GM12873 (cell line): ENCODE results near the gene AGFG2.

Source experiments
- CTCF ChIP-seq: IDR thresholded peaks from 2 replicates; pipeline ENCODE4 v1.5.1; 2012; ENCODE audit warnings: low read depth, mild to moderate bottlenecking, moderate library complexity, low read length, control low read depth; ENCODE audit not compliant: insufficient read depth; ENCODE audit errors: missing control alignments

Gene AGFG2

GRCh38 chr7:100572281-100572948 lies 33.4 kb downstream of the AGFG2 start:
- no peak for TF ChIP-seq CTCF

GRCh38 chr7:100572949-100573675 lies 34.1 kb downstream of the AGFG2 start:
- TF ChIP-seq CTCF: no peak

GRCh38 chr7:100573691-100574361 lies 34.8 kb downstream of the AGFG2 start, which contains the start of gene SAP25:
TSS of gene SAP25 (minus strand) at chr7:100573900. CDS start at chr7:100573742, 158 bp downstream.
- no peak for TF ChIP-seq CTCF

GRCh38 chr7:100574362-100575205 lies 35.6 kb downstream of the AGFG2 start:
- no peak for TF ChIP-seq CTCF

GRCh38 chr7:100575206-100575631 lies 36.2 kb downstream of the AGFG2 start:
- no peak for TF ChIP-seq CTCF

GRCh38 chr7:100575746-100576383 lies 36.9 kb downstream of the AGFG2 start:
- no peak for TF ChIP-seq CTCF
